ENCODE measurements around the gene EFNA2. TPM values are rescaled to one million over a fixed set of nuclear protein-coding genes. Genes with fewer than 3 reads are reported as not detected.

EFNA2 gene
- total and polyA plus RNA-seq, 2 of the 4 experiments (the other 2 are of a cell fraction) = not detected

DNA sequence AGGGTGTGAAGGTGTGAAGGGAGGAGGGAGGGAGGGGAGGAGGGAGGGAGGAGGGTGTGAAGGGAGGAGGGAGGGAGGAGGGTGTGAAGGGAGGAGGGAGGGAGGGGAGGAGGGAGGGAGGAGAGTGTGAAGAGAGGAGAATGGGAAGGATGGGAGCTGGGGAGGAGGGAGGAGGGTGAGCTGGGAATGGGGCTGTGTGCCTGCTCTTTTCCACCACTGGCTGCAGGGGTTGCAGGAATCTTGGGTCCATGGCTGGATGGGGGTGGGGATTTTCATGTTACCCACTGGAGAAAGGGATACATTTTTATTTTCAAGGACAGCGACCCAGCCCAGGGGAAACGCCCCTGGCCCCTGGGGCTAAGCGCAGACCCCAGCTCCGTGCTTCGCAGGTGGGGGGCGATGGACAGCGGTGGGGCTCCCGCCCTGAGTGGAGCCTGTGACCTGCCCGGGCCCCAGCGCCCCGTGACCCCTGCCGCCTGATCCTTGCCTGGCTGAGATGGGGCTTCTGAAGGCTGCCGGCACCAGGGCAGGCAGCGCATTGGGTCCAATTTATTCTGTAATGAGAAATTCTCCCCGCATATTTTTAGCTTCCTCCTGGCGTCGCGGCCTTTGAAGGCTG lies 3.0 kb upstream of the EFNA2 start:
- H2AFZ ChIP-seq (replicated peaks; ENCODE audit: low read length, poor library complexity) = no peak overlapping the region
- no peaks in the 10 kb centered on the region for H3K9me1 ChIP-seq (ENCODE audit: insufficient read depth, low read length)
- CTCF ChIA-PET = no interaction called here
- DNase-seq (no peak), ATAC-seq (ENCODE audit: low read depth) (no peak)
- in situ Hi-C loops (cut with MboI; ENCODE audit: low sequenced_read_pairs) (loop anchor here (5.0 kb wide), 1 partner anchor 80 kb away; no protein-coding TSS in a partner anchor), dilution Hi-C loops (cut with HindIII; ENCODE audit: low sequenced_read_pairs, unreplicated experiment) (no loop called here), intact Hi-C loops (cut with micrococcal nuclease) (no loop called here)
- no peak overlapping the region for H2AK9ac ChIP-seq (replicated peaks; ENCODE audit: low read depth, low read length, poor library complexity)
- no peak overlapping the region for H2BK20ac ChIP-seq (ENCODE audit: low read depth, low read length)
- no peak overlapping the region for H3K4me2 ChIP-seq (ENCODE audit: low read depth, low read length)
- H2BK15ac ChIP-seq (ENCODE audit: low read depth, low read length) = no peak overlapping the region
- H3K18ac ChIP-seq (ENCODE audit: low read depth, low read length) = no peak overlapping the region
- H3K56ac ChIP-seq (ENCODE audit: extremely low read depth, insufficient read depth, low read length) = no peak overlapping the region
- no peaks in the 10 kb centered on the region for H3K9me3 ChIP-seq (ENCODE audit: control insufficient read depth, insufficient read depth, low read length)
- no peak overlapping the region for H3K4ac ChIP-seq (ENCODE audit: low read depth, low read length)
- no peak overlapping the region for H4K5ac ChIP-seq (ENCODE audit: low read depth, low read length)
- no peak for TF ChIP-seq FOS (IDR thresholded peaks at IDR 0.05; ENCODE audit: low read depth, low read length)
- no peak for TF ChIP-seq RAD21 (IDR thresholded peaks at IDR 0.05; ENCODE audit: low read length)
- TF ChIP-seq MAFK (IDR thresholded peaks at IDR 0.05; ENCODE audit: low read depth, low read length) = no peak
- no peak for TF ChIP-seq RCOR1 (IDR thresholded peaks at IDR 0.05; ENCODE audit: insufficient replicate concordance, low read length)
- no peak for TF ChIP-seq POLR2A (IDR thresholded peaks at IDR 0.05; ENCODE audit: low read depth, low read length)
- TF ChIP-seq MAZ (IDR thresholded peaks at IDR 0.05; ENCODE audit: borderline replicate concordance, low read depth, low read length) = no peak
- TF ChIP-seq, protein P1, sequence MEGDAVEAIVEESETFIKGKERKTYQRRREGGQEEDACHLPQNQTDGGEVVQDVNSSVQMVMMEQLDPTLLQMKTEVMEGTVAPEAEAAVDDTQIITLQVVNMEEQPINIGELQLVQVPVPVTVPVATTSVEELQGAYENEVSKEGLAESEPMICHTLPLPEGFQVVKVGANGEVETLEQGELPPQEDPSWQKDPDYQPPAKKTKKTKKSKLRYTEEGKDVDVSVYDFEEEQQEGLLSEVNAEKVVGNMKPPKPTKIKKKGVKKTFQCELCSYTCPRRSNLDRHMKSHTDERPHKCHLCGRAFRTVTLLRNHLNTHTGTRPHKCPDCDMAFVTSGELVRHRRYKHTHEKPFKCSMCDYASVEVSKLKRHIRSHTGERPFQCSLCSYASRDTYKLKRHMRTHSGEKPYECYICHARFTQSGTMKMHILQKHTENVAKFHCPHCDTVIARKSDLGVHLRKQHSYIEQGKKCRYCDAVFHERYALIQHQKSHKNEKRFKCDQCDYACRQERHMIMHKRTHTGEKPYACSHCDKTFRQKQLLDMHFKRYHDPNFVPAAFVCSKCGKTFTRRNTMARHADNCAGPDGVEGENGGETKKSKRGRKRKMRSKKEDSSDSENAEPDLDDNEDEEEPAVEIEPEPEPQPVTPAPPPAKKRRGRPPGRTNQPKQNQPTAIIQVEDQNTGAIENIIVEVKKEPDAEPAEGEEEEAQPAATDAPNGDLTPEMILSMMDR (conservative IDR thresholded peaks at IDR 0.05; ENCODE audit: low read depth, low read length) = no peak
- TF ChIP-seq, protein P2, sequence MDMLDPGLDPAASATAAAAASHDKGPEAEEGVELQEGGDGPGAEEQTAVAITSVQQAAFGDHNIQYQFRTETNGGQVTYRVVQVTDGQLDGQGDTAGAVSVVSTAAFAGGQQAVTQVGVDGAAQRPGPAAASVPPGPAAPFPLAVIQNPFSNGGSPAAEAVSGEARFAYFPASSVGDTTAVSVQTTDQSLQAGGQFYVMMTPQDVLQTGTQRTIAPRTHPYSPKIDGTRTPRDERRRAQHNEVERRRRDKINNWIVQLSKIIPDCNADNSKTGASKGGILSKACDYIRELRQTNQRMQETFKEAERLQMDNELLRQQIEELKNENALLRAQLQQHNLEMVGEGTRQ (IDR thresholded peaks at IDR 0.05; ENCODE audit: low read depth, low read length) = no peak
- TF ChIP-seq CEBPB (IDR thresholded peaks at IDR 0.05; ENCODE audit: low read depth, low read length) = no peak
- no peak for TF ChIP-seq NFE2L2 (IDR thresholded peaks at IDR 0.05; ENCODE audit: low read depth, low read length)
- TF ChIP-seq, protein P3, sequence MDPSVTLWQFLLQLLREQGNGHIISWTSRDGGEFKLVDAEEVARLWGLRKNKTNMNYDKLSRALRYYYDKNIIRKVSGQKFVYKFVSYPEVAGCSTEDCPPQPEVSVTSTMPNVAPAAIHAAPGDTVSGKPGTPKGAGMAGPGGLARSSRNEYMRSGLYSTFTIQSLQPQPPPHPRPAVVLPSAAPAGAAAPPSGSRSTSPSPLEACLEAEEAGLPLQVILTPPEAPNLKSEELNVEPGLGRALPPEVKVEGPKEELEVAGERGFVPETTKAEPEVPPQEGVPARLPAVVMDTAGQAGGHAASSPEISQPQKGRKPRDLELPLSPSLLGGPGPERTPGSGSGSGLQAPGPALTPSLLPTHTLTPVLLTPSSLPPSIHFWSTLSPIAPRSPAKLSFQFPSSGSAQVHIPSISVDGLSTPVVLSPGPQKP (IDR thresholded peaks at IDR 0.05; ENCODE audit: borderline replicate concordance, low read depth, low read length) = no peak
- no peak for TF ChIP-seq SMC3 (IDR thresholded peaks at IDR 0.05; ENCODE audit: low read depth, low read length)
- H3K9ac ChIP-seq (ENCODE audit: low read depth, low read length) = no peak overlapping the region
- H2BK5ac ChIP-seq (ENCODE audit: low read depth, low read length, poor library complexity, severe bottlenecking) = no peak overlapping the region
- no peak overlapping the region for H3K4me3 ChIP-seq (ENCODE audit: insufficient read depth, low read depth, low read length)
- no peak overlapping the region for H3K23ac ChIP-seq (ENCODE audit: low read depth, low read length)
- no peak overlapping the region for H3K14ac ChIP-seq (replicated peaks; ENCODE audit: low read depth, low read length)
- no peak overlapping the region for H4K91ac ChIP-seq (ENCODE audit: insufficient read depth, low read depth, low read length)
- no peak overlapping the region for H3K27ac ChIP-seq (ENCODE audit: insufficient read depth, low read length)
- POLR2A ChIA-PET (ENCODE audit: unreplicated experiment) = no interaction called here
- H3K4me1 ChIP-seq (ENCODE audit: control insufficient read depth, insufficient read depth, low read length) = no peaks in the 10 kb centered on the region
- no peak overlapping the region for H2AK5ac ChIP-seq (ENCODE audit: low read depth, low read length)
- H2BK120ac ChIP-seq (ENCODE audit: low read depth, low read length) = no peak overlapping the region
- H4K8ac ChIP-seq (ENCODE audit: low read depth in 2 of 2, low read length in 2 of 2) = no peak overlapping the region
- peaks cover 5% of the 10 kb centered on the region for H3K36me3 ChIP-seq (ENCODE audit: control insufficient read depth, insufficient read depth, low read length)
- BruUV-seq (replicated peaks) = no TSS peak
- peaks cover 0 to 13% of the 10 kb centered on the region in 2 experiments; a peak in 1 of 4 replicates for H3K79me1 ChIP-seq (ENCODE audit: low read depth in 1 of 2, low read length in 2 of 2)
- peaks cover 16% of the 10 kb centered on the region for H4K20me1 ChIP-seq (ENCODE audit: insufficient read depth, low read length)
- H3K27me3 ChIP-seq (ENCODE audit: control insufficient read depth, insufficient read depth, low read length) = peaks cover 36% of the 10 kb centered on the region
- 72% methylated on average over 7 of the region's 18 CpGs; no CpG with 5 or more reads in 1 of the 2 experiments for WGBS, 2 experiments (ENCODE audit: extremely low coverage in 2 of 2, insufficient read length in 1 of 2)

Measured in IMR-90 (cell line).